NCI-H2107 (cell line): ENCODE results near the gene VSIG10L.

Source experiments
- DNase-seq: peaks from one replicate; lab custom pipeline; 2025; lab: John Stamatoyannopoulos, UW

Gene VSIG10L

GRCh38 chr19:51365211-51365964, 23.4 kb upstream of the VSIG10L start:
- DNase-seq = no peak

- DNase-seq = no peak
These were observed 22.5 kb upstream of the VSIG10L start for GRCh38 chr19:51364200-51365106.

- DNase-seq = no peak
These were observed 19.3 kb upstream of the VSIG10L start for GRCh38 chr19:51361239-51361638.

DNA sequence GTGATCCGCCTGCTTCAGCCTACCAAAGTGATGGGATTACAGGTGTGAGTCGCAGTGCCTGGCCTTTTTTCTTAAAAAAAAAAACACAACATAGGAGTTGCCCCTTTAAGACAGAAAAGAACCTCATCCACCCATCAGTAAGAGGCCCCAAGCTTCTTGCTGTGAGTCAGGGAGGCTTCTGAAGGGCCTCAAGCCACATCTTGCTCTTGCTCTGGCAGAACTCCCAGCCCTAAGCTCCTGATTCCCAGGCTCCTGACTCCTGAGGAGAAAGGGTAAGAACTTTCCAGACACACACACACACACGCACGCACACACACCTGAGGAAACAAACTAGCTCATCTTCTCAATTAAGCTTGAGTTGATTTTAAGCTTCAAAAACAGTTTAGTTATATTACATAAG, 17.4 kb upstream of the VSIG10L start:
- DNase-seq = no peak

DNA sequence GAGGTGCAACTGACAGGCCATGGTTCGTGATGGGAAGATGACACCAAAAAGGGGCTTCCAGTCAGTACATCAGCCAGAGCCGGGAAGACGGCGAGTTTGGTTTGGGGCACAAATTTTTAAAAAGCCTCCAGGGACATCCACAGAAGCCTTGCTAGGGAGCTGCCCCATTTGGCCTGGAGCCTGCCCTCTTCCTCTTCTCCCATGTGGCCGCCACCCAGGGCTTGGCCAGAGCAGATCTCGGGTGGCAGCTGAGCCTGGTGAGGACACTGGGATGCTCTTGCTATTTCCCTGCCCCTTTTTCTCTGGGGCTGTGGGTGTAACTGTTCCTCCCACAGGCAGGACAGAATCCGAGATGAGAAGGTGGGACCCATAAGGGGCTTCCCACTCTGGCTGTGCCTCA, 16.0 kb upstream of the VSIG10L start:
- no peak for DNase-seq

GRCh38 chr19:51356159-51356801, 14.3 kb upstream of the VSIG10L start:
- DNase-seq = no peak

GRCh38 chr19:51354742-51355148, 12.8 kb upstream of the VSIG10L start:
- DNase-seq = no peak

DNA sequence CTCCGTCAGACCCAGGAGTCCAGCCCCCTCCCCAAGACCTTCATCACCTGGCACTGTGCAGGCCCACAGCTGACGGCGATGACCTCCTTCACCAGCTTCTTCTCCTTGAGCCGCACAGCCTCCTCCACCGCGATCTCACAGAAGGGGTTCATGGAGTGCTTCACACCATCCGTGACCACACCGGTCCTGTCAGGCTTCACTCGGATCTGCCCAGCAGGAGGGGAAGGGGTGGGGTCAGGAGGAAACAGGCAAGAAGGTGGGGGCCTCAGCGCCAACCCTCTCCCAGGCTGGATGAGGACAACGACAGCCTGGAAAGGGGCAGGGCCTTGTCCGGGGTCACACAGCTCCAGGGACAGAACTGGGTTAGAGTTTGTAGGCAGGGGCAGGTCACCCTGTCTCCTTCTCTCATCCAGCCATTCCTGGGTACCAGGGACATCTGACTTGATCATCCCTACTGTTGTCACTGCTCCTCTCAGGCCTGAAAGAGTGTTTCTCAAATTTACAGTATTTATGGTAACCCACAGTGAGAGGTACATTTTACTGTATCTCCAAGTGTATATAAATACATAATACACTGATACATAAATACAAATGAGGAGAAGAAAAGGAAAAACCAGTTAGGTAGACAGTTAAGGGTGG, 12.3 kb upstream of the VSIG10L start:
- DNase-seq = no peak

DNA sequence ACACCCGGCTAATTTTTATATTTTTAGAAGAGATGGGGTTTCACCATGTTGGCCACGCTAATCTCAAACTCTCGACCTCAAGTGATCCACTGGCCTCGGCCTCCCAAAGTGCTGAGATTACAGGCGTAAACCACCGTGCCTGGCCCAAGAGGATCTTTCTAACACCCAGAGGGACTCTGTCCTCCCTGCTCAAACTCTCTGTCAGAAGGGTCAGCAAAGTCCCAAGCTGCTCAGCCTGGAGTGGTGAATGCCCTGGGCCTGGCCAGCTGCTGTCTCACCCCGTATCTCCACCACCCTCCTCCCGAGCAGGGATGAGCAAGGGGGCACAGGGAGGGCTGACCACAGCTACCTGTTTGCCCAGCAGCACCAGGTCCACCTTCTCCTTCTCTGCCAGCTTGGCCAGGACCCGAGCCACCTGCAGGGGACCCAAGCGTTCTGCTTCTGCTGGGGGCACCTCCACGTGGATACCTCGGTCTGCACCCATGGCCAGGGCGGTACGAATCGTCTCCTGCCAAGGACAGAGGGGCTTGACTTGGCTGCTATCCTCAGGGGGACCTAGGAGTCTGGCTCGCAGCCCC, 10.9 kb upstream of the VSIG10L start:
- DNase-seq = no peak

GRCh38 chr19:51351266-51351990, 9.5 kb upstream of the VSIG10L start:
- DNase-seq = no peak

DNA sequence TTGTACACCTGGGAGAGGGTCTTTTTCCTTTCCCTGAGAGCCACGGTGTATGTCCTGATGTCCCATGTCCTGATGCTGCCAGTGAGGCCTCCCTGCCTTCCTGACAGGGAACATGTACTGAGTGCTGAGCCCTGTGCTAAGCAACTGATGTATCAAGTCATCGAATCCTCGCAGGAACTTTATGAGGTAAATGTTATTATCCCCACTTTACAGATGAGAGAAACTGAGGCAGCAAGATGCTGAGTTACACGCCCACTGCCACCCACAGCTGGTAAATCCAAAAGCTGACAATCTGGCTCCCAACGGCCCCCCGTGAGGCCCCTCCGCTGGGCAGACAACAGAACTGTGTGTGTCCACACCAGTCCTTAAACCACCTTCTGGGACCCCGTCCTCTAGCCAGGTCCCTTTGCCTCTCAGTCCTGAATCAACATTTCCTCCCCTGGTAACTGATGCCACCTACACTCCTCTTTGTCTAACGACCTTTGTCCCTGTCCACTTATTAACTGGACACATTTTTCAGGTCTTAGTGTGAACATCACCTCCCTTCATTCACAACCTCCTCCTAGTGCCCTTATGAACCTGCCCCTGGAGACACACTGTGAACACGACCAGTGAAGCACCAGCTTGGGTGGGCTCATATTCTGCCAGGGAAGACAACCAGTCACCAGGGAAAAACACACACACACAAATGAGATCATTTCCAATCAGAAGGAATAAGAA, 5.4 kb upstream of the VSIG10L start:
- no peak for DNase-seq

DNA sequence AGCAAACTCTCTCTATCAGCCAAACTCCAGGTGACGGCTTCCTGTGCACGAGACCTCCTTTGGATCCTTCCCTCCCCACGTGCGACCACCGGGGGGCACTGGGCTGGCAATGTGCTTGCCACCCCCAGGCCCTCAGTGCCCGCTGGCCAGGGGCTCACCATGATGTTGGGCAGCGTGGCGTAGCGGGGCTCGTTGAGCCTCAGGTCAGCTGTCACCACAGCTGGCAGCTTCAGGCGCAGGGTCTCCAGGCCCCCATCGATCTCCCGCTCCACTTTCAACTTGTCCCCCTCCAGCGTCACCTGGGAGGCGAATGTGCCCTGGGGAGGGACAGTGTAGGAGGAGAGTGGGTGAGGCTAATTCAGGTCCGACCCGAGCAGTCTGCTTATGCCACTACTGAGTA, 4.8 kb upstream of the VSIG10L start:
- no peak for DNase-seq

- no peak for DNase-seq
These were observed 3.2 kb upstream of the VSIG10L start for GRCh38 chr19:51345076-51345620.

DNA sequence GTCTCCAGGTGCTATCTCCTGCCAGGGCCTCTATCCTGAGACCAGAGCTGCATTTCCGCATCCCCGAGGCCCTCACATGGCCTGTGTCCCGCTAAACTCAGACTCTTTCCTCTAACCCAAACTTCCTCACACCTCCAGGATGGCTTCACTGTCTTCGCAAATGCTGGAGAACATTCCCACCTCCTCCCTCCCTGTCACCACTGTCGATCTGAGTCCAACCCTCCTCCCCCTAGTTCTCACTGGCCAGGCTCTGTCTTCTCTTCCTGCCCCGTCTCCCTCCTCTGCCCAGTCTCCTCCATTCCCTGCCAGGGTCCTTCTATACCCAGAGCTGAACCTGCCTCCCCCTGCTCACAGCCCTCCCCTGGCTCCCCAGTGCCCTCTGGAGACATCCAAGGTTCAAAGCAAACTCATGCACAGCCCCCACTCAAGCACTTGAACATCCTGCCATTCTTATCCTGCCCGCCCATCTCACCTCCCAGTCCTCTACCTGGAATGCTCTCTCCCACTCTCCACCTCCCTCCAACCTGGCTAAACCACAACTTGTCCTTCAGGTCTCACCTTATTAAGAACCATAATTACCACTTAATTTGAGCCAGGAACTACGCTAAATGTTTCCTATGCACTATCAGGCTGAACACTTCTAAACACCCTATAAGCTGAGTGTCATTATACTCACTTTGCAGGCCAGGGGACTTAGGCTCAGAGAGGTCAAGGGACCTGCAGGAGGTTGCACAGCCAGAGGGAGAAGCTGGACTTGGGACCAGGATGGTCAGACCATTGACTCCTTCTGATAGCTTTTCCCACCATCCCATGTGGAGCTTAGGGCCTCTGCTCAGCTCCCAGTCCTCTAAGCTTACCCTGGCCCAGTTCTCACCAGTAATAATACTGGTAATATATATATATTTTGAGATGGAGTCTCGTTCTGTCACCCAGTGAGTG, 961 bp upstream of the VSIG10L start:
- no peak for DNase-seq

DNA sequence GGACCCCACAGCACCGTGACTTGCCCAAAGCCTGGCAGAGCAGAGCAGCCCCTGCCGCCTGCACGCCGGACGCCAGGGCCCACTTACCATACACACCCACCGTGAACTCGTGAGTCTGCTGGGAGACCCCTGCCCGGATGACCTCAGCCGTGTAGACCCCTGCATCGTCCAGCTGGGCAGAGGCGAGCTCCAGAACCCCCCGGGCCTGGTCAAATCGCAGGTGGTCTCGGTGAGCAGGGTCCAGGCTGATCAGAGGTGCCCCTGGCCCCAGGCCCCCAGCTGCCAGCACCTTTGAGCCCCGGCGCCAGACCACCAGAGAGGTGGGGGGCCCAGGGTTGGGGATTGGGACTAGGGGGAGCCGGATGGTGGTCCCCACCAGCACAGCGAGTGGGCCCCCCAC, 873 bp downstream of the VSIG10L start:
- DNase-seq = no peak

DNA sequence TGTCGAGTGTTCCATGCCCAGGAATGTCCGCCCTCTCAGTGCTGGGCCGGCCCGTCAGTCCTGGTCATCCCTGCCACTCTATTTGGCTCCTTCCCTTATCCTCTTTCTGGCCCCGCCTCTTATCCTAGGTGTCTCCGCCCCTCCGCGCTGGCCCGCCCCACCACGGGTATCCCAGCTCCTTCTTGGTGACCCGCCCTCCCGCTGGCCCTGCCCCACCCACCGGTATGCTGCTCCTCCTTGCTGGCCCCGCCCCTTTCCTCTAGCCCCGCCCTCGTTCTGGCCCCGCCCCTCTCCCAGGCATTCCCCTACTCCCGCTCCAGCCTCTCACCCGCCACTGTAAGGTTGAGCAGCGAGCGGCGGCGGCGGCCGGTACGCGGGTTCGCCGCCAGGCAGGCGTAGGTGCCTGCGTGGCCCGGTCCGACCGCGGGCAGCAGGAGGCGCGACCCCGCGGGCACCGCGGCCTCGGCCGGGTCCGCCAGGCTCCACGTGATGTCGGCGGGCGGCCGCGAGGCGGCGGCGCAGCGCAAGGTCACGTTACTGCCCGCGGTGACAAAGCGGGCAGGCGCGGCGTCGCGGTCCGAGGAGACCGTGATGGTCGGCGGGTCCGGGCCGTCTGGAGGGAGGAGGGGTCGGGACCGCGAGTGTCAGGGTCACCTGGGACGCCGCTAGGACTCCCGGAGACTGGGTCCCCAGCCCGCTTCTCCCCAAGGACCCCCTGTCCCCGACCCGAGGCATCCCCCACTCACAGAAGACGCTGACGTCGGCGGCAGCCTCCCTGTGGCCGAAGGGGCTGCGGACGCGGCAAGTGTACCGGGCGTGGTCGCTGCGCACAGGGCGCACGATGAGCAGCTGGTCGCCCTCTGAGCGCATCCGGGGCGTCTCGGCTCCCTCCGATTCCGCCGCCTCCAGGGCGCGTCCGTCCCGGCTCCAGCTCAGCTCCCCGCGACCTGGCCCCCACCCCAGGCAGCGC, 2.0 kb downstream of the VSIG10L start:
- no peak for DNase-seq

DNA sequence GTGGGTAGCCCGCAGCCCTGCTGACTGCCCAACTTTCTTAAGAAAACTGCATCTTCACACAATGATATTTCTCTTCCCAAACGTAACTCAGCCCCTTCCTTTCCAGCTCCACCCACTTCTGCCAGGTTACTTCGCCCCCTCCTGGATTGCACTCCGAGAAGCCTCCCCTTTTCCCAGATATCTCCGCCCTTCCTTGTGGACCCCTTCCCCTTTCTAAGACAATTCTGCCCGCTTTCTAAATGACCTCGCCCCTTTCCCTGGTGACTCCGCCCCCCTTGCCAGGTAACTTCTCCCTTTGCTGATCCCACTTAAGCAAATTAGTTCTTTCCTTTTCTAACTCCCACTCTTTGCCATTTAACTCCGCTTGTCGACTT, 2.6 kb downstream of the VSIG10L start:
- no peak for DNase-seq
